ENCODE measurements around the gene TMEM8B. TPM values are rescaled to one million over a fixed set of nuclear protein-coding genes. Genes with fewer than 3 reads are reported as not detected.
"Not testable (repeated sequence)": the region's sequence is repeated elsewhere in the genome, so short reads cannot be mapped to it uniquely, and the experiment has no call there.

The TMEM8B gene
- polyA plus RNA-seq, 1 of the 3 experiments (the other 2 are of a cell fraction): 5.8 TPM

DNA sequence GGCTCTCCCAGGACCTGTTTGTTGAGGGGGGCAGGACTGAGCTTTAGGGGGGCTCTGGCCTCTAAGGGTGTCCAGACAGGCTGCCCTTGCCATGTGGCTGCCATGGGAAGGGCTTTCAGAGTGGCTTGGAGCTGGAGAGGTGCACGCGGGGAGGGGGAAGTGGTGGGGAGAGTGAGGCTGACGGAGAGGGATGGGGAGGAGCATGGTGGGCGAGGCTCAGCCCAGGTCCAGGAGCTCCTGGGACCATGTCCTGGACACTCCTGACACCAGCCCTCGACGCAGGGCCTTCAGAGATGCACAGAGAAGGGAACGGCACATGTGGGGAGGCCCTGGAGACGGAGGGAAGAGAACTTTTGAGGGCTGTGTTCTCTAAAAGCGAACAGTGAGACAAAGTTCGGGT, 82.7 kb downstream of the TMEM8B start:
- Histone ChIP-seq H3K27ac (ENCODE audit: low read depth in 2 of 2, low read length in 1 of 2) (no peak overlapping the region), H3K4me2 (no peak overlapping the region), H3K9me2 (no peaks in the 10 kb centered on the region), H3K36me3 (replicated peaks in 1 of 2; ENCODE audit: control insufficient read depth in 1 of 2, insufficient read depth in 2 of 2, low read length in 1 of 2) (no peaks in the 10 kb centered on the region), H3F3A (replicated peaks; ENCODE audit: insufficient read depth) (peaks cover 25% of the 10 kb centered on the region), H3K27me3 (ENCODE audit: insufficient read depth) (no peaks in the 10 kb centered on the region), H3K4me3 (ENCODE audit: low read depth in 2 of 2, low read length in 1 of 2) (no peak overlapping the region), H4K20me1 (ENCODE audit: insufficient read depth) (no peaks in the 10 kb centered on the region), H3K9ac (no peak overlapping the region; the same call in 1 of the 2 replicates), H3K79me2 (ENCODE audit: insufficient read depth) (no peaks in the 10 kb centered on the region; the same call in 1 of the 2 replicates), H2AFZ (ENCODE audit: low read depth) (no peak overlapping the region), H3K4me1 (ENCODE audit: control insufficient read depth in 1 of 2, insufficient read depth in 2 of 2, low read depth in 1 of 2, low read length in 1 of 2) (peaks cover 22 to 27% of the 10 kb centered on the region in 2 experiments; a peak in 3 of 4 replicates), H3K9me3 (no peaks in the 10 kb centered on the region)
- 85% methylated on average over 10 of the region's 10 CpGs for WGBS (ENCODE audit: low lambda C conversion rate)
- ChIA-PET CTCF (interaction anchor here (0.7 to 1.5 kb wide), 6 partner anchors 9 to 254 kb away, joined by 3 to 9 read pairs (median 4); no protein-coding TSS in a partner anchor), POLR2A (no interaction called here)
- TF ChIP-seq, protein P1, sequence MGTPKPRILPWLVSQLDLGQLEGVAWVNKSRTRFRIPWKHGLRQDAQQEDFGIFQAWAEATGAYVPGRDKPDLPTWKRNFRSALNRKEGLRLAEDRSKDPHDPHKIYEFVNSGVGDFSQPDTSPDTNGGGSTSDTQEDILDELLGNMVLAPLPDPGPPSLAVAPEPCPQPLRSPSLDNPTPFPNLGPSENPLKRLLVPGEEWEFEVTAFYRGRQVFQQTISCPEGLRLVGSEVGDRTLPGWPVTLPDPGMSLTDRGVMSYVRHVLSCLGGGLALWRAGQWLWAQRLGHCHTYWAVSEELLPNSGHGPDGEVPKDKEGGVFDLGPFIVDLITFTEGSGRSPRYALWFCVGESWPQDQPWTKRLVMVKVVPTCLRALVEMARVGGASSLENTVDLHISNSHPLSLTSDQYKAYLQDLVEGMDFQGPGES (IDR thresholded peaks at IDR 0.05; ENCODE audit: low read depth, low read length): no peak
- TF ChIP-seq POLR2AphosphoS5 (IDR thresholded peaks at IDR 0.05; ENCODE audit: low read depth, low read length) (no peak), EZH2phosphoT487 (IDR thresholded peaks at IDR 0.05; ENCODE audit: borderline replicate concordance, low read depth) (no peak), MEF2A (IDR thresholded peaks at IDR 0.05; ENCODE audit: borderline replicate concordance, low read depth) (no peak)
- no peak for DNase-seq

DNA sequence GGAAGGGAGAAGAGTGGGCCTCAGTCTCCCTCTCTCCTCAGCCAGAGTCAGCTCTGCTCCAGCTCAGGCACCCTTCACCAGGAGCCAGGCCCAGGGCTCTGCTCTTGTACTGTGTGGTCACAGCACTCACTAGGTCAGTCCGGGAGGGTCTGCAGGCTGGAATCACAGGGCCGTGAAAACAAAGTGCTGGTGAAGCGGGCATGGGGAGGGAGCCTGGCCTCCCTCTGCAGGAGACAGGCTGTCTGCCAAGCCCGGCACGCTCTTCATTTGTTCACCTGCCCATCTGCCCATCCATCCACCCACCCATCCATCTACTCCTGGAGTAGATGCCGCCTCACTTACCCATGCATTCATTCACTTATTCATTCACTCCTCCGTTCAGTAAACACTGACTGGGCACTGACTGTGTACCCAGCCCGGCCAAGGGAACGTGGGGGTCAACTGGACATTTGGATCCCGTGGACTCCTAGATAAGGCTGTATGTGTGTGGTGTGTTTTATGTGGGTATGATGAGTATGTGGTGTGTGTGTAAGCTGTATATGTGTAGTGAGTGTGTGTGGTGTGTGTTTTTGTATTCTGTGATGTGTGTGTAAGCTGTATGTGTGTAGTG, 83.9 kb downstream of the TMEM8B start:
- Histone ChIP-seq H3K27ac (ENCODE audit: low read depth in 2 of 2, low read length in 1 of 2) (no peak overlapping the region), H3K9me2 (no peaks in the 10 kb centered on the region), H3K4me2 (no peak overlapping the region), H3K79me2 (ENCODE audit: insufficient read depth) (no peaks in the 10 kb centered on the region; the same call in 1 of the 2 replicates), H3K9ac (no peak overlapping the region), H3K4me1 (ENCODE audit: control insufficient read depth in 1 of 2, insufficient read depth in 2 of 2, low read depth in 1 of 2, low read length in 1 of 2) (peaks cover 9 to 16% of the 10 kb centered on the region in 2 experiments; a peak in 3 of 4 replicates), H3K27me3 (ENCODE audit: insufficient read depth) (no peaks in the 10 kb centered on the region), H3K36me3 (replicated peaks in 1 of 2; ENCODE audit: control insufficient read depth in 1 of 2, insufficient read depth in 2 of 2, low read length in 1 of 2) (no peaks in the 10 kb centered on the region), H3K4me3 (ENCODE audit: low read depth in 2 of 2, low read length in 1 of 2) (no peak overlapping the region), H3F3A (replicated peaks; ENCODE audit: insufficient read depth) (peaks cover 16% of the 10 kb centered on the region), H2AFZ (ENCODE audit: low read depth) (no peak overlapping the region), H3K9me3 (no peaks in the 10 kb centered on the region), H4K20me1 (ENCODE audit: insufficient read depth) (no peaks in the 10 kb centered on the region)
- WGBS (ENCODE audit: low lambda C conversion rate): 91% methylated on average over 7 of the region's 10 CpGs
- TF ChIP-seq JUND (IDR thresholded peaks at IDR 0.05) (no peak), MEF2A (IDR thresholded peaks at IDR 0.05; ENCODE audit: borderline replicate concordance, low read depth) (no peak), EP300 (IDR thresholded peaks at IDR 0.05; ENCODE audit: borderline replicate concordance in 1 of 2, low read depth in 1 of 2, low read length in 1 of 2) (no peak), NFIC (IDR thresholded peaks at IDR 0.05; ENCODE audit: borderline replicate concordance) (no peak), NRF1 (IDR thresholded peaks at IDR 0.05; ENCODE audit: low read depth, low read length) (no peak), YY1 (IDR thresholded peaks at IDR 0.05; ENCODE audit: low read depth) (no peak), FOXM1 (IDR thresholded peaks at IDR 0.05; ENCODE audit: low read depth) (no peak)
- TF ChIP-seq, protein P2, sequence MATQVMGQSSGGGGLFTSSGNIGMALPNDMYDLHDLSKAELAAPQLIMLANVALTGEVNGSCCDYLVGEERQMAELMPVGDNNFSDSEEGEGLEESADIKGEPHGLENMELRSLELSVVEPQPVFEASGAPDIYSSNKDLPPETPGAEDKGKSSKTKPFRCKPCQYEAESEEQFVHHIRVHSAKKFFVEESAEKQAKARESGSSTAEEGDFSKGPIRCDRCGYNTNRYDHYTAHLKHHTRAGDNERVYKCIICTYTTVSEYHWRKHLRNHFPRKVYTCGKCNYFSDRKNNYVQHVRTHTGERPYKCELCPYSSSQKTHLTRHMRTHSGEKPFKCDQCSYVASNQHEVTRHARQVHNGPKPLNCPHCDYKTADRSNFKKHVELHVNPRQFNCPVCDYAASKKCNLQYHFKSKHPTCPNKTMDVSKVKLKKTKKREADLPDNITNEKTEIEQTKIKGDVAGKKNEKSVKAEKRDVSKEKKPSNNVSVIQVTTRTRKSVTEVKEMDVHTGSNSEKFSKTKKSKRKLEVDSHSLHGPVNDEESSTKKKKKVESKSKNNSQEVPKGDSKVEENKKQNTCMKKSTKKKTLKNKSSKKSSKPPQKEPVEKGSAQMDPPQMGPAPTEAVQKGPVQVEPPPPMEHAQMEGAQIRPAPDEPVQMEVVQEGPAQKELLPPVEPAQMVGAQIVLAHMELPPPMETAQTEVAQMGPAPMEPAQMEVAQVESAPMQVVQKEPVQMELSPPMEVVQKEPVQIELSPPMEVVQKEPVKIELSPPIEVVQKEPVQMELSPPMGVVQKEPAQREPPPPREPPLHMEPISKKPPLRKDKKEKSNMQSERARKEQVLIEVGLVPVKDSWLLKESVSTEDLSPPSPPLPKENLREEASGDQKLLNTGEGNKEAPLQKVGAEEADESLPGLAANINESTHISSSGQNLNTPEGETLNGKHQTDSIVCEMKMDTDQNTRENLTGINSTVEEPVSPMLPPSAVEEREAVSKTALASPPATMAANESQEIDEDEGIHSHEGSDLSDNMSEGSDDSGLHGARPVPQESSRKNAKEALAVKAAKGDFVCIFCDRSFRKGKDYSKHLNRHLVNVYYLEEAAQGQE (IDR thresholded peaks at IDR 0.05; ENCODE audit: low read depth, low read length): no peak
- TF ChIP-seq, protein P3, sequence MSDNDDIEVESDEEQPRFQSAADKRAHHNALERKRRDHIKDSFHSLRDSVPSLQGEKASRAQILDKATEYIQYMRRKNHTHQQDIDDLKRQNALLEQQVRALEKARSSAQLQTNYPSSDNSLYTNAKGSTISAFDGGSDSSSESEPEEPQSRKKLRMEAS (IDR thresholded peaks at IDR 0.05; ENCODE audit: low read depth): no peak
- ChIA-PET POLR2A (no interaction called here), CTCF (interaction anchor here (2.0 kb wide), 1 partner anchor 32 kb away, joined by 6 read pairs; no protein-coding TSS in a partner anchor)
- no peak for DNase-seq

DNA sequence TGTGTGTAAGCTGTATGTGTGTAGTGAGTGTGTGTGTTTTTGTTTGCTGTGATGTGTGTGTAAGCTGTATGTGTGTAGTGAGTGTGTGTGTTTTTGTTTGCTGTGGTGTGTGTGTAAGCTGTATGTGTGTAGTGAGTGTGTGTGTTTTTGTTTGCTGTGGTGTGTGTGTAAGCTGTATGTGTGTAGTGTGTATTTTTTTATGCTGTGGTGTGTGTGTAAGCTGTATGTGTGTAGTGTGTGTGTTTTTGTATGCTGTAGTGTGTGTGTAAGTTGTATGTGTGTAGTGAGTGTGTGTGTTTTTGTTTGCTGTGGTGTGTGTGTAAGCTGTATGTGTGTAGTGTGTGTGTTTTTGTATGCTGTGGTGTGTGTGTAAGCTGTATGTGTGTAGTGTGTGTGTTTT, 84.4 kb downstream of the TMEM8B start:
- H3K79me2 ChIP-seq (ENCODE audit: insufficient read depth); H2AFZ ChIP-seq (ENCODE audit: low read depth); H3K9ac ChIP-seq; H3K36me3 ChIP-seq (replicated peaks in 1 of 2; ENCODE audit: control insufficient read depth in 1 of 2, insufficient read depth in 2 of 2, low read length in 1 of 2); H3K4me3 ChIP-seq (ENCODE audit: low read depth in 2 of 2, low read length in 1 of 2); H3K4me2 ChIP-seq; H3K9me2 ChIP-seq; H4K20me1 ChIP-seq (ENCODE audit: insufficient read depth); DNase-seq; H3K27ac ChIP-seq (ENCODE audit: low read depth in 2 of 2, low read length in 1 of 2); H3K9me3 ChIP-seq; H3K27me3 ChIP-seq (ENCODE audit: insufficient read depth); POLR2A ChIA-PET: not testable (repeated sequence)
- CTCF ChIA-PET: interaction anchor here (2.0 kb wide), 1 partner anchor 32 kb away, joined by 6 read pairs; no protein-coding TSS in a partner anchor
- Histone ChIP-seq H3F3A (replicated peaks; ENCODE audit: insufficient read depth) (peaks cover 11% of the 10 kb centered on the region), H3K4me1 (ENCODE audit: control insufficient read depth in 1 of 2, insufficient read depth in 2 of 2, low read depth in 1 of 2, low read length in 1 of 2) (peaks cover 4 to 12% of the 10 kb centered on the region in 2 experiments; a peak in 3 of 4 replicates)

Measured in SK-N-SH (cell line).